D721Med (cell line): ENCODE data around the gene ZC2HC1C.

Source experiments
- DNase-seq: peaks from one replicate; pipeline ENCODE4 v3.0.0; 2011; ENCODE audit warnings: low spot score; ENCODE audit not compliant: insufficient read length
- FAIRE-seq: peaks from 2 replicates; lab custom pipeline; 2011; peaks lifted over from hg19 to GRCh38; lab: Jason Lieb, UNC
- TF ChIP-seq, protein P1 (sequence below): IDR thresholded peaks from 2 replicates; pipeline ENCODE4 v1.5.1; 2012; ENCODE audit warnings: mild to moderate bottlenecking, control low read depth; ENCODE audit not compliant: insufficient read depth; ENCODE audit errors: missing control alignments

Gene ZC2HC1C

GRCh38 chr14:75090353-75090752 is 20.9 kb downstream of the ZC2HC1C start:
- DNase-seq, result no peak
- TF ChIP-seq, protein P1, sequence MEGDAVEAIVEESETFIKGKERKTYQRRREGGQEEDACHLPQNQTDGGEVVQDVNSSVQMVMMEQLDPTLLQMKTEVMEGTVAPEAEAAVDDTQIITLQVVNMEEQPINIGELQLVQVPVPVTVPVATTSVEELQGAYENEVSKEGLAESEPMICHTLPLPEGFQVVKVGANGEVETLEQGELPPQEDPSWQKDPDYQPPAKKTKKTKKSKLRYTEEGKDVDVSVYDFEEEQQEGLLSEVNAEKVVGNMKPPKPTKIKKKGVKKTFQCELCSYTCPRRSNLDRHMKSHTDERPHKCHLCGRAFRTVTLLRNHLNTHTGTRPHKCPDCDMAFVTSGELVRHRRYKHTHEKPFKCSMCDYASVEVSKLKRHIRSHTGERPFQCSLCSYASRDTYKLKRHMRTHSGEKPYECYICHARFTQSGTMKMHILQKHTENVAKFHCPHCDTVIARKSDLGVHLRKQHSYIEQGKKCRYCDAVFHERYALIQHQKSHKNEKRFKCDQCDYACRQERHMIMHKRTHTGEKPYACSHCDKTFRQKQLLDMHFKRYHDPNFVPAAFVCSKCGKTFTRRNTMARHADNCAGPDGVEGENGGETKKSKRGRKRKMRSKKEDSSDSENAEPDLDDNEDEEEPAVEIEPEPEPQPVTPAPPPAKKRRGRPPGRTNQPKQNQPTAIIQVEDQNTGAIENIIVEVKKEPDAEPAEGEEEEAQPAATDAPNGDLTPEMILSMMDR, result no peak
- no peak for FAIRE-seq

DNA sequence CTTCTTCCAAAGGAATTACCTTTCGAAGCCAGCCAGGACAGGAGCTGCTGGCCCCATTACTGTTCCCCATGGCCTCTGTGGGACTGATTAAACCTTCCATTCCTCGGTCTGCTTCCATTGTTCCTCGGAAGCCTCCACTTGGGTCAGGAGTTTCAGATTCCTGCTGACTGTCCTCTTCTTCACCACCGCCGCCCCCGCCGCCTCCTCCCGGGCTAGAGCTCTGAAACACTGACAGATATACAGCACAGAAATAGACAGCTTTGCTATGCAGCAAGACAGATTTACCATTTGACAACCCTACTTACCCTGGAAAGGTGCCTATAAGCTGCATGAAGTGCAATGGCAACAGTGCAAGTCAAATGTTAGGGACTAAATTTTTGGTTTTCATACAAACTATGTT is 21.8 kb downstream of the ZC2HC1C start:
- no peak for DNase-seq
- TF ChIP-seq, protein P1, result no peak
- no peak for FAIRE-seq

GRCh38 chr14:75092698-75093097 is 23.3 kb downstream of the ZC2HC1C start:
- DNase-seq (no peak), FAIRE-seq (no peak)
- TF ChIP-seq, protein P1, result no peak

GRCh38 chr14:75094896-75095295 is 25.5 kb downstream of the ZC2HC1C start:
- FAIRE-seq, result no peak

GRCh38 chr14:75095690-75096089 is 26.2 kb downstream of the ZC2HC1C start:
- no peak for DNase-seq
- TF ChIP-seq, protein P1, result no peak
- FAIRE-seq, result no peak

More at GRCh38 chr14:75094896-75095295, 25.5 kb downstream of the ZC2HC1C start:
- TF ChIP-seq, protein P1, result no peak
- DNase-seq, result no peak

- DNase-seq, result no peak
- TF ChIP-seq, protein P1, result no peak
- FAIRE-seq, result no peak
Observed at GRCh38 chr14:75096959-75097358, 27.5 kb downstream of the ZC2HC1C start.

GRCh38 chr14:75098212-75098611 is 28.8 kb downstream of the ZC2HC1C start:
- TF ChIP-seq, protein P1, result no peak
- FAIRE-seq, result no peak
- no peak for DNase-seq
